ENCODE results near the gene FAM124A.

DNA sequence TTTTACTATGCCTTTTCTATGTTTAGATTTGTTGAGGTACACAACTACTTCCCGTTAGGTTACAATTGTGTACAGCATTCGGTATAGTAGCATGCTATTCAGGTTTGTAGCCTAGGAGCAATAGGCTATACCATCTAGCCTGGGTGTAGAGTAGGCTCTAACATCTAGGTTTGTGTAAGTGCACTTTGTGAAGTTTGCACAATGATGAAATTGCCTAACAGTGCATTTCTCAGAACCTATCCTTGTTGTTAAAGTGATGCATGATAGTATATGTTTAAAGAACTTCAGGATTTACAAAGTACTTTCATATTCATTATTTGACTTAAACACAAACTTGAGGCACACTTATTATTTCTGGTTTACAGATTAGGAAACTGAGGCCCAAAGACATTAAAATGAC lies 105.8 kb downstream of the FAM124A start:
- TF ChIP-seq, protein P1, sequence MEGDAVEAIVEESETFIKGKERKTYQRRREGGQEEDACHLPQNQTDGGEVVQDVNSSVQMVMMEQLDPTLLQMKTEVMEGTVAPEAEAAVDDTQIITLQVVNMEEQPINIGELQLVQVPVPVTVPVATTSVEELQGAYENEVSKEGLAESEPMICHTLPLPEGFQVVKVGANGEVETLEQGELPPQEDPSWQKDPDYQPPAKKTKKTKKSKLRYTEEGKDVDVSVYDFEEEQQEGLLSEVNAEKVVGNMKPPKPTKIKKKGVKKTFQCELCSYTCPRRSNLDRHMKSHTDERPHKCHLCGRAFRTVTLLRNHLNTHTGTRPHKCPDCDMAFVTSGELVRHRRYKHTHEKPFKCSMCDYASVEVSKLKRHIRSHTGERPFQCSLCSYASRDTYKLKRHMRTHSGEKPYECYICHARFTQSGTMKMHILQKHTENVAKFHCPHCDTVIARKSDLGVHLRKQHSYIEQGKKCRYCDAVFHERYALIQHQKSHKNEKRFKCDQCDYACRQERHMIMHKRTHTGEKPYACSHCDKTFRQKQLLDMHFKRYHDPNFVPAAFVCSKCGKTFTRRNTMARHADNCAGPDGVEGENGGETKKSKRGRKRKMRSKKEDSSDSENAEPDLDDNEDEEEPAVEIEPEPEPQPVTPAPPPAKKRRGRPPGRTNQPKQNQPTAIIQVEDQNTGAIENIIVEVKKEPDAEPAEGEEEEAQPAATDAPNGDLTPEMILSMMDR (IDR thresholded peaks at IDR 0.05) = no peak
- no peak for TF ChIP-seq POLR2A (IDR thresholded peaks at IDR 0.05)
- no peak for TF ChIP-seq POLR2AphosphoS5 (IDR thresholded peaks at IDR 0.05)
